Measurements from ENCODE around the gene NT5C1A.

DNA sequence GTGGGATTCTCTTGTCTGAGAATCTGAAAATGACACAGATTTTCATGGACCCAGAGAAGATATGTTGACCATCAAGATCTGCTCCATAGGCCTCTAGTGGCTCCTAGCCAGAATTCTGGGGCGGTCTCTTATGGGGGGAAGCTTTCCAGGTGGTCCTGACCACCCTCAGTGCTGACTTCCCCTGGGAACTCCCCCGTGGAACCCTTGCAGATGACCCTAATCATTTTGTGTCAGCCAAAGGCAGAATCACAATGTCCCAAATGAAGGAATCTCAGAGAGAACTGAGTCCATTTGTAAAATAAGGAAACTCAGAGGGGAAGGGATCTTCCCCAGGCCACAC, 36.1 kb downstream of the NT5C1A start:
- no peak for TF ChIP-seq YY1 (IDR thresholded peaks at IDR 0.05; ENCODE audit: insufficient read depth, insufficient read length)
- no peak for TF ChIP-seq ZNF274 (IDR thresholded peaks at IDR 0.05; ENCODE audit: low read depth, low read length)
- no peak for TF ChIP-seq SUZ12 (IDR thresholded peaks at IDR 0.05; ENCODE audit: extremely low read depth, insufficient read depth, insufficient read length)

All from NT2/D1 (cell line).